ENCODE results near the gene CDK5RAP2. TPM values are rescaled to one million over a fixed set of nuclear protein-coding genes. Genes with fewer than 3 reads are reported as not detected.

CDK5RAP2 gene
- total and polyA plus RNA-seq, 9 of the 15 experiments (the other 6 are each of a cell fraction or from before 2014, with no cell fraction given): 19.9 to 68.8 (median 42.2) TPM

DNA sequence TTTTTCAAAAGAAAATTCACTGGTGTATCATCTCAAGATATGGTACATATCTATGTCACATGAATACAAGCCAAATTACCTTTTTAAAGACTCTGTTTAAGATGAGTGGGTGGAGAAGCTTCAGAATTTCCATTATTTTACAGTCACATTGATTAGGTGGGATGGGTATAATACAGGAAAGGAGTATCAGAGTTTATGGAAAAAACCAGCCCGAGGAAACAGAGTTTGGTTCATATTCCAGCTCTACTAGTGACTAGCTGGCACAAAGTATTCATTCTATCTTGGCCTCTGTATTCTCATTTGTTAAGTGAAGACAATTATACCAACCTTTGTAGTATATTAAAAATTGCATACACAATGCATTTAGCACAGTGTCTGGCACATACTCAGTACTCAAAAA lies 46.5 kb upstream of the CDK5RAP2 start (continued):
- TF ChIP-seq TRIM28 (IDR thresholded peaks at IDR 0.05) (no peak), ETV5 (CRISPR knock-in tag; IDR thresholded peaks at IDR 0.05; ENCODE audit: low read depth) (no peak), ARID1B (IDR thresholded peaks at IDR 0.05) (no peak), ASH1L (IDR thresholded peaks at IDR 0.05; ENCODE audit: borderline replicate concordance, low read depth, partially characterized antibody) (no peak), TRIM24 (IDR thresholded peaks at IDR 0.05) (no peak)
- TF ChIP-seq, protein P1, sequence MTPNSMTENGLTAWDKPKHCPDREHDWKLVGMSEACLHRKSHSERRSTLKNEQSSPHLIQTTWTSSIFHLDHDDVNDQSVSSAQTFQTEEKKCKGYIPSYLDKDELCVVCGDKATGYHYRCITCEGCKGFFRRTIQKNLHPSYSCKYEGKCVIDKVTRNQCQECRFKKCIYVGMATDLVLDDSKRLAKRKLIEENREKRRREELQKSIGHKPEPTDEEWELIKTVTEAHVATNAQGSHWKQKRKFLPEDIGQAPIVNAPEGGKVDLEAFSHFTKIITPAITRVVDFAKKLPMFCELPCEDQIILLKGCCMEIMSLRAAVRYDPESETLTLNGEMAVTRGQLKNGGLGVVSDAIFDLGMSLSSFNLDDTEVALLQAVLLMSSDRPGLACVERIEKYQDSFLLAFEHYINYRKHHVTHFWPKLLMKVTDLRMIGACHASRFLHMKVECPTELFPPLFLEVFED (CRISPR knock-in tag; conservative IDR thresholded peaks at IDR 0.05): no peak
- TF ChIP-seq, protein P2, sequence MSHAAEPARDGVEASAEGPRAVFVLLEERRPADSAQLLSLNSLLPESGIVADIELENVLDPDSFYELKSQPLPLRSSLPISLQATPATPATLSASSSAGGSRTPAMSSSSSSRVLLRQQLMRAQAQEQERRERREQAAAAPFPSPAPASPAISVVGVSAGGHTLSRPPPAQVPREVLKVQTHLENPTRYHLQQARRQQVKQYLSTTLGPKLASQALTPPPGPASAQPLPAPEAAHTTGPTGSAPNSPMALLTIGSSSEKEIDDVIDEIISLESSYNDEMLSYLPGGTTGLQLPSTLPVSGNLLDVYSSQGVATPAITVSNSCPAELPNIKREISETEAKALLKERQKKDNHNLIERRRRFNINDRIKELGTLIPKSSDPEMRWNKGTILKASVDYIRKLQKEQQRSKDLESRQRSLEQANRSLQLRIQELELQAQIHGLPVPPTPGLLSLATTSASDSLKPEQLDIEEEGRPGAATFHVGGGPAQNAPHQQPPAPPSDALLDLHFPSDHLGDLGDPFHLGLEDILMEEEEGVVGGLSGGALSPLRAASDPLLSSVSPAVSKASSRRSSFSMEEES (CRISPR knock-in tag; IDR thresholded peaks at IDR 0.05): no peak
- TF ChIP-seq, protein P3, sequence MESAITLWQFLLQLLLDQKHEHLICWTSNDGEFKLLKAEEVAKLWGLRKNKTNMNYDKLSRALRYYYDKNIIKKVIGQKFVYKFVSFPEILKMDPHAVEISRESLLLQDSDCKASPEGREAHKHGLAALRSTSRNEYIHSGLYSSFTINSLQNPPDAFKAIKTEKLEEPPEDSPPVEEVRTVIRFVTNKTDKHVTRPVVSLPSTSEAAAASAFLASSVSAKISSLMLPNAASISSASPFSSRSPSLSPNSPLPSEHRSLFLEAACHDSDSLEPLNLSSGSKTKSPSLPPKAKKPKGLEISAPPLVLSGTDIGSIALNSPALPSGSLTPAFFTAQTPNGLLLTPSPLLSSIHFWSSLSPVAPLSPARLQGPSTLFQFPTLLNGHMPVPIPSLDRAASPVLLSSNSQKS (CRISPR knock-in tag; IDR thresholded peaks at IDR 0.05): no peak

DNA sequence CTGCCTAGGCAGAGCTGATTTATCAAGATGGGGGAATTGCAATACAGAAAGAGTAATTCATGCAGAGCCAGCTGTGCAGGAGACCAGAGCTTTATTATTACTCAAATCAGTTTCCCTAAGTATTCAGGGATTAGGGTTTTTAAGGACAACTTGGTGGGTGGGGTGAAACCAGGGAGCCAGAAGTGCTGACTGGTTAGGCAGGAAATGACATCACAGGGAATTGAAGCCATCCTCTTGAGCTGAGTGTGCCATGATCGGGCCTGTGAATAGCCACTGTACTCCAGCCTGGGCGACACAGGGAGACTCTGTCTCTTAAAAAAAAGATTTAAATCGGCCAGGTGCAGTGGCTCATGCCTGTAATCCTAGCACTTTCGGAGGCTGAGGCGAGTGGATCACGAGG lies 45.3 kb upstream of the CDK5RAP2 start:
- Histone ChIP-seq H3K9me1 (ENCODE audit: control insufficient read depth, insufficient read depth, low read length) (no peaks in the 10 kb centered on the region), H3K27me3 (ENCODE audit: control insufficient read depth in 2 of 2, insufficient read depth in 2 of 2, low read length in 2 of 2) (no peaks in the 10 kb centered on the region), H3K9ac (ENCODE audit: insufficient read depth in 1 of 2, low read depth in 2 of 2, low read length in 2 of 2) (no peak overlapping the region), H3K27ac (ENCODE audit: extremely low read depth, low read depth, low read length) (no peak overlapping the region), H3K79me2 (ENCODE audit: control insufficient read depth, insufficient read depth, low read length) (no peaks in the 10 kb centered on the region), H3K4me1 (replicated peaks in 1 of 2; ENCODE audit: control insufficient read depth in 2 of 2, insufficient read depth in 2 of 2, low read length in 2 of 2) (no peaks in the 10 kb centered on the region), H3K9me3 (replicated peaks; ENCODE audit: control insufficient read depth, insufficient read depth, low read depth, low read length) (no peaks in the 10 kb centered on the region), H3K36me3 (ENCODE audit: control insufficient read depth, insufficient read depth, low read length) (no peaks in the 10 kb centered on the region), H3K4me2 (ENCODE audit: insufficient read depth, low read length) (no peak overlapping the region), H4K20me1 (replicated peaks; ENCODE audit: control insufficient read depth, insufficient read depth, low read length) (no peaks in the 10 kb centered on the region), H3K4me3 (no peak overlapping the region), H2AFZ (ENCODE audit: low read depth, low read length) (no peak overlapping the region)
- WGBS (ENCODE audit: insufficient coverage, low coverage, missing lambda C conversion rate): 74% methylated on average over 6 of the region's 6 CpGs
- ATAC-seq: no peak
- BruUV-seq (replicated peaks): no TSS peak
- intact Hi-C loops (cut with micrococcal nuclease) (no loop called here), in situ Hi-C loops (cut with MboI) (no loop called here)
- POLR2A ChIA-PET: no interaction called here
- TF ChIP-seq CREM (IDR thresholded peaks at IDR 0.05; ENCODE audit: low read depth) (peak; percentile 27; the same call in 1 of the 2 replicates), ZNF584 (CRISPR knock-in tag; IDR thresholded peaks at IDR 0.05; ENCODE audit: low read depth) (no peak), TBL1XR1 (IDR thresholded peaks at IDR 0.05; ENCODE audit: low read length in 2 of 2) (no peak), PHF21A (IDR thresholded peaks at IDR 0.05; ENCODE audit: borderline replicate concordance, low read depth) (no peak), TBP (optimal IDR thresholded peaks at IDR 0.05; ENCODE audit: low read depth, low read length) (no peak), CBX1 (IDR thresholded peaks at IDR 0.05; ENCODE audit: low read depth) (no peak)
- TF ChIP-seq, protein P4, sequence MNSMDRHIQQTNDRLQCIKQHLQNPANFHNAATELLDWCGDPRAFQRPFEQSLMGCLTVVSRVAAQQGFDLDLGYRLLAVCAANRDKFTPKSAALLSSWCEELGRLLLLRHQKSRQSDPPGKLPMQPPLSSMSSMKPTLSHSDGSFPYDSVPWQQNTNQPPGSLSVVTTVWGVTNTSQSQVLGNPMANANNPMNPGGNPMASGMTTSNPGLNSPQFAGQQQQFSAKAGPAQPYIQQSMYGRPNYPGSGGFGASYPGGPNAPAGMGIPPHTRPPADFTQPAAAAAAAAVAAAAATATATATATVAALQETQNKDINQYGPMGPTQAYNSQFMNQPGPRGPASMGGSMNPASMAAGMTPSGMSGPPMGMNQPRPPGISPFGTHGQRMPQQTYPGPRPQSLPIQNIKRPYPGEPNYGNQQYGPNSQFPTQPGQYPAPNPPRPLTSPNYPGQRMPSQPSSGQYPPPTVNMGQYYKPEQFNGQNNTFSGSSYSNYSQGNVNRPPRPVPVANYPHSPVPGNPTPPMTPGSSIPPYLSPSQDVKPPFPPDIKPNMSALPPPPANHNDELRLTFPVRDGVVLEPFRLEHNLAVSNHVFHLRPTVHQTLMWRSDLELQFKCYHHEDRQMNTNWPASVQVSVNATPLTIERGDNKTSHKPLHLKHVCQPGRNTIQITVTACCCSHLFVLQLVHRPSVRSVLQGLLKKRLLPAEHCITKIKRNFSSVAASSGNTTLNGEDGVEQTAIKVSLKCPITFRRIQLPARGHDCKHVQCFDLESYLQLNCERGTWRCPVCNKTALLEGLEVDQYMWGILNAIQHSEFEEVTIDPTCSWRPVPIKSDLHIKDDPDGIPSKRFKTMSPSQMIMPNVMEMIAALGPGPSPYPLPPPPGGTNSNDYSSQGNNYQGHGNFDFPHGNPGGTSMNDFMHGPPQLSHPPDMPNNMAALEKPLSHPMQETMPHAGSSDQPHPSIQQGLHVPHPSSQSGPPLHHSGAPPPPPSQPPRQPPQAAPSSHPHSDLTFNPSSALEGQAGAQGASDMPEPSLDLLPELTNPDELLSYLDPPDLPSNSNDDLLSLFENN (IDR thresholded peaks at IDR 0.05; ENCODE audit: low read depth in 2 of 2, low read length in 2 of 2): no peak
- FAIRE-seq: no peak
- DNase-seq (ENCODE audit: extremely low read depth in 1 of 4, low spot score in 3 of 4): no peak
- CTCF ChIA-PET (ENCODE audit: low intra/inter-chr PET ratio): no interaction called here

Measured in K562 (cell line).